GM12892 (cell line): Measurements from ENCODE around the gene TRIML2.

Source experiments
- DNase-seq: peaks from one replicate; pipeline ENCODE4 v3.0.0; 2011; ENCODE audit not compliant: insufficient read length
- FAIRE-seq: peaks from 2 replicates; lab custom pipeline; 2011; peaks lifted over from hg19 to GRCh38; lab: Jason Lieb, UNC
- POLR2A ChIP-seq: IDR thresholded peaks from 2 replicates; pipeline ENCODE4 v1.6.1; 2011; ENCODE audit warnings: low read depth, low read length, control low read depth
- POLR2AphosphoS5 ChIP-seq: IDR thresholded peaks from 2 replicates; pipeline ENCODE4 v1.6.1; 2011; ENCODE audit warnings: low read depth, low read length, control low read depth
- TAF1 ChIP-seq: IDR thresholded peaks from 2 replicates; pipeline ENCODE4 v1.6.1; 2011; ENCODE audit warnings: low read depth, mild to moderate bottlenecking, control low read depth, low read length, borderline replicate concordance

TRIML2 gene

GRCh38 chr4:188132232-188132631, 22.8 kb upstream of the TRIML2 start:
- FAIRE-seq (no peak), DNase-seq (no peak)
- no peak for TF ChIP-seq POLR2A
- TF ChIP-seq TAF1: no peak
- TF ChIP-seq POLR2AphosphoS5: no peak

GRCh38 chr4:188130355-188130754, 21.0 kb upstream of the TRIML2 start:
- DNase-seq (no peak), FAIRE-seq (no peak)
- TF ChIP-seq POLR2AphosphoS5 (no peak), TAF1 (no peak), POLR2A (no peak)

GRCh38 chr4:188127214-188127874, 17.9 kb upstream of the TRIML2 start:
- FAIRE-seq (no peak), DNase-seq (no peak)
- TF ChIP-seq POLR2AphosphoS5 (no peak), TAF1 (no peak), POLR2A (no peak)

DNA sequence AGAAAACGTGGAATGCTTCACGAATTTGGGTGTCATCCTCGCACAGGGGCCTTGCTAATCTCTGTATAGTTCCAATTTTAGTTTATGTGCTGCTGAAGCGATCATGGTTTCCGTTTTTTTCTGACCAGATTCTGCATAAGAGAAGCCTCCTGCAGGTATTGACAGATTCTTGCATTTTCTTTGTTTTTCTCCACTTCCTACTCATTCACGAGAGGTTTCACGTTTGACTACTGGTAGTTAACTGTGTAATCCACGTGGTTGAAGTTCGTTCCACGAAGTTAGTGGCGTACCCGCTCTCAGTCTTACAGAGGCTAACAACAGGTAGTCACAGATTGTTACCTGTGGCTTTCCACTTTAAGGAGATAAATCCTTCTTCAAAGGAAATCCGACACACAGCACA, 12.1 kb upstream of the TRIML2 start:
- DNase-seq: no peak
- TF ChIP-seq TAF1 (no peak), POLR2A (no peak), POLR2AphosphoS5 (no peak)
- FAIRE-seq: no peak

DNA sequence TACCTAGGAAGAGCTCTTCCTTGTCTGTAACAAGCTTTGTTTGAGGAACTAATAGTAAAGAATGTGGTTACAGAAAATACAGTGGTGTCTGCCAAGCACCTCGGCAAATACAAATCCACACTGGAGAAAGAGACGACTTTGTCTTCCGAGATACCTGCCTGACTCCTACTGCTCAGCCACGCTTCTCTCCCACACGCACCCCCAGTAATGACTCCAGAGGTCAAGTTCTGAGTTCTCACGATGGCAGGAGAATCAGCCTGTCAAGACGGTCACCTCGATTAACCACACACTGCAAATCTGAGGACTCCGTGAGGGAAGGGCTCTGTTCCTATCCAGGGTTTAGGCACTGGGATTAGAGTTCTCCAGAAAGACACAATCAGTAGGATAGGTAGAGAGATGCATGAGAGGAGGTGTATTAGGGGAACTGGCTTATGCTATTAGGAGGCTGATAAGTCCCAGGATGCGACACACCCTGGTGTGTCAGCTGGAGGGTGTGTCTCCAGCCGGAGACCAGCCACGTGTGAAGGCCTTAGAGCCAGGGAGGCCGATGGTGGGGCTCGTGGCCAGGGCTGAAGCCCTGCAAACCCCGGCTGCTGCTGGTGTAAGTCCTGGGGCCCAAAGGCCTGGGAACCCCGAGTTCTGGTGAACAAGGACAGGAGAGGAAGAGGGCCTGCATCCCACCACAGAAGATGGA, 8.4 kb upstream of the TRIML2 start:
- TF ChIP-seq TAF1 (no peak), POLR2A (no peak), POLR2AphosphoS5 (no peak)
- DNase-seq (no peak), FAIRE-seq (no peak)

DNA sequence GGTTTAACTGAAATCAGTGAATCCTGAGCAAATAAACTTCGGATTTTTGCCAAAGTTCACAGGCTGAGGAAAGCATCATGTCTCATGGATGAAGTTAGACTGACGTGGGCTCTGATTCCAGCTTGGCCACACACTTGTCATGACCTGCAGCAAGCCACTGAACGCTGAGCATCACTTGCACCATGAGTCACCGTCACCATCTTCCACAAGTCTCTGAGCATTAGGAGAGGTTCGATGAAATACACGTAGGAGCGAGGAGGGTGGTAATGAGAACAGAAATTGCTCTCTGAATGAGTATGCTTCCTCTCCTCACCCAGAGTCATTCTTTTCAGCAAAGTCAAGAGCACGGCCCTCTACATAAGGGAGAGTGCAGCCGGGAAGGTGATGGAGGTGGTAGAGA, 3.8 kb upstream of the TRIML2 start:
- FAIRE-seq: no peak
- no peak for TF ChIP-seq TAF1
- no peak for TF ChIP-seq POLR2AphosphoS5
- TF ChIP-seq POLR2A: no peak
- no peak for DNase-seq

DNA sequence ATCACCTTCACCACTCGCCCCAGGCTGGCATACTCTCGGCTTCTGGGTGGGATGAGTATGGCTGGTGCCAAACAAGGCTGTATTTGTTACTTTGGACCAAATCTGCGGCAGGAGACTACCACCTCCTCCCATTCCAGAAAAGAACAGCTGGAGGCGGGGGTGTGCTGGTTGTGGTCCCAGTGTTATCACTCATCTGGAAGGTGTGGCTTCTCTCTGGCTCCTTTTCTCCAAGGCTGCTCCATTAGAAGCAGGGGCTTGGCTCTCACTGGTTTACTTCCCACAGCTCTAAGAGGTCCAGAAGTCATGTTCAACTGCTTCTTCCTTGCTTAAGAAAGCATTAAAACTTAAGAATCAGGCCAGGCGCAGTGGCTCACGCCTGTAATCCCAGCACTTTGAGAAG, 2.6 kb upstream of the TRIML2 start:
- DNase-seq (no peak), FAIRE-seq (no peak)
- no peak for TF ChIP-seq POLR2A
- TF ChIP-seq POLR2AphosphoS5: no peak
- TF ChIP-seq TAF1: no peak

GRCh38 chr4:188110741-188111471, 1.5 kb upstream of the TRIML2 start:
- no peak for FAIRE-seq
- no peak for DNase-seq

DNA sequence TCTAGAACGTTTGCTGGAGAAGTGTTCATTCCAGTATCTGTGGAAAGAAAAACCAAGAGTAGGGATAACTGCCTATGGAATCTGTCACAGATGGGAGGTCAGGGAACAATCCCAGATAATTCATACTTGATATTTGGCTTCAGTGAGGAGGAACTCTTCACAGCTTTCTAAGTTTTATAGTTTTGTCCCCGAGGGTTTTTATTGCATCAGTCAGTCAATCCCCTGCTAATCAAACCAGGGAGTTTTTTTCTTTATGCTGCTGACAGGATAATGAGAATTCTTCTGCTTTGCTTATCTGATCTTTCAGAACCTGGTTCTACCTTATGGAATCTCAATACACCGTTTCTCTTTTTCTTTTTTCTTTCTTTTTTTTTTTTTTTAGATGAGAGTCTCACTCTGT, 633 bp upstream of the TRIML2 start:
- DNase-seq: no peak
- no peak for FAIRE-seq
- TF ChIP-seq TAF1 (no peak), POLR2A (no peak), POLR2AphosphoS5 (no peak)

More at GRCh38 chr4:188110741-188111471, 1.5 kb upstream of the TRIML2 start:
- TF ChIP-seq POLR2A (no peak), POLR2AphosphoS5 (no peak), TAF1 (no peak)

DNA sequence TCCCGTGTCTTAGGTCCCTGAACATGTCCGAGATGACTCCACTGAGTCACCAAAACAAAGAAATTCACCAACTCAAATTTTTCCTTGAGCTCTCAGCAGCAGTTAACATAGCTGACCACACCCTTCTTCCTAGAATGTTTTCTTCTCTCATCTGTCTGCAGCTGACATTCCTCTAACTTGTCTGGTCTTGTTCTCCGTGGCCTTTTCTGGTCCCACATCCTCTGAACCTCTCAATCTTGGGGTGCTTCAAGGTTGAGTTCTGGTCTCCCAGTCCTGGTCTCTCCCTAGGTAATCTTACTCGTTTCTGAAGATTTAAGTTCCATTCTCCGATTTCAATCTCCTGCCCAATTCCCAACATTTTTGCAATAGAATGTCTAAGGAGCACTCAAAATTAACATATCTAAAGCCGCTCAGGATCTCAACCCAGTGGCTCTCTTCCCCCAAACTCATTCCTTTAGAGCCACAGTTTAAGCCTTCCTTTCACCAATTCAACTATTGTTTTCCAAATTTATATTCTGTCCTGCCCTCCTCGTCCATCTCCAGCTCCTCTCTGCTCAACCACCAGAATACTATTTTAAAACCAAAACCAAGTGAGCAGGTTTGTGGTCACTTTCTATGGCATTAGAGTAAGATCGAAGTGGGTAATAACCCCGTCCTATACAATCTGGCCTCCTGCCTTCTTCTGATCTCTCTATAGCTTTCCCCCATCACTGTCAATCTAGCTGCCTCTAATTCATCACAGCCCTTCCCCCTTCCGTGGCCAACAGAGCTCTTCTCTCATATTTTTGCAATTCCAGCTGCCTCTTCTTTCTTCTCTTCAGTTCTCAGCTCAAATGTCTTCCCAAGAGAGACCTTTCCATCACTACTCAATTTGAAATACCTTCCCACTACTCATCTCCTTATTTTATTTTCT, 1.2 kb downstream of the TRIML2 start:
- no peak for TF ChIP-seq POLR2AphosphoS5
- no peak for TF ChIP-seq POLR2A
- no peak for TF ChIP-seq TAF1
- DNase-seq (no peak), FAIRE-seq (no peak)
